HG03378 (cell line): ENCODE results near the gene FAM229A.

Experiments
- ATAC-seq: cut with Tn5 transposase; IDR thresholded peaks from one replicate; pipeline ENCODE4 v1.9.1; 2021; ENCODE audit warnings: mild to moderate bottlenecking, moderate library complexity; ENCODE audit not compliant: unreplicated experiment

The FAM229A gene

GRCh38 chr1:32332290-32333079, 29.8 kb downstream of the FAM229A start:
- ATAC-seq, result no peak

DNA sequence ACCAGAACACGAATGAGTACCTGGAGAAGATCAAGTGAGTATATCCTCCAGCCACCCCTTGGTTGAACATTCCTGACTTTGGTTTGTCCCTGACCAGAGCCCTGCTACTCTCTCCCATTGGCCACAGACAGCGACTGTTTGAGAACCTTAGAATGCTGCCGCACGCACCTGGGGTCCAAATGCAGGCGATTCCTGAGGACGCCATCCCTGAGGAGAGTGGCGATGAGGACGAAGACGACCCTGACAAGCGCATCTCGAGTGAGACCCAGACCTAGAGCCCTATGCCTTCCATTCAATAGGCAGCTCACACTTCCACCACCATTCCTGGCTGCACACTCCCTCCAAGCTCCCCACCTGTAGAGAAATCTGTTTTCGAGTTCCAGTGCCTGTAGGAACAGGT, 30.7 kb downstream of the FAM229A start:
- no peak for ATAC-seq

GRCh38 chr1:32330558-32331151, 31.6 kb downstream of the FAM229A start:
- ATAC-seq, result no peak

- no peak for ATAC-seq
Measured at GRCh38 chr1:32329931-32330466, 32.3 kb downstream of the FAM229A start.

DNA sequence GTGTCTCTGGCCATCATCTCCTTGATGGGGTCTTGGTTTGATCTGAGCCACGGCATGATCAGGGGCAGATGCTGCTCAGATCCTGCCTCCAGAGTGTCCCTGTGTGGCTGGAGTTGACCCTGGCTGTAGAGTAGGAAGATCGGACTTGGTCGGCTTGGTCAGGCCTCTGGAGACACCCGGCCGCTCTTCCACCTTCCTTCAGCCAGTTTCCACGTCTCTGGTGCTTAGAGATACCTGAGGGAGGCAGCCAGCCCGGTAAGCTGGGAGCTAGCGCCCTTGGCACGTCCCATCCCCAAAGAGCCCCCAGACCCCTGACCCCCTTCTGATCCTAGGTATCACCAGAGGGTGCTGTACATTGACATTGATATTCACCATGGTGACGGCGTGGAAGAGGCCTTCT, 35.1 kb downstream of the FAM229A start:
- no peak for ATAC-seq

DNA sequence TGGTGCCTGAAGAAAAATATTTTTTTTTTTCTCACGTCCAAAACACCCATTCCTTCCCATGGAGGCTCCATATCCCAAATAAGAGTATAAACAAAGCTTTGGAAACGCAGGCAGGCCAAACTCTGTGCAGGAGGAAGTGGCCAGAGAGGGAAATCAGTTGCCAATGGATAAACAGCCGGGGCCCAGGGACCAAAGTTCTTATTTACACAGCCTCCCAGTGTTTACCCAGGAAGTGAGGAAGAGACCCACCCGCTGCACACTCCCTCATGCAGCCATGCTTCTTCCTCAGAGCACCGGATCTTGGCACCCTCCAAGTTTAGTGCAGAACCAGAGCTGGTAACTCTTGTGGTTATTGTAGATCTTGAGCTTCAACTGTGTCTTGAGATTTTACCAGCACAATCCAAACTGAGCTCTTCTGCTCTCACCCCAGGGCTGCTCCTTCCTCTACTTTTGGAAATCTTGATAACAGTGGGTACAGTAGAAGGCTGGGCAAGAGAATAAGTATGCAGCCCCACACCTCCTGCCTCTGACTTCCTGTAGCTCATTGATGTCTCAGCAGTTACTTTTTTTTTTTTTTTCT, 40.5 kb downstream of the FAM229A start:
- no peak for ATAC-seq

- ATAC-seq, result no peak
Measured at GRCh38 chr1:32318127-32318869, 44.0 kb downstream of the FAM229A start.

- ATAC-seq, result no peak
Measured at GRCh38 chr1:32316903-32317277, 45.4 kb downstream of the FAM229A start.

DNA sequence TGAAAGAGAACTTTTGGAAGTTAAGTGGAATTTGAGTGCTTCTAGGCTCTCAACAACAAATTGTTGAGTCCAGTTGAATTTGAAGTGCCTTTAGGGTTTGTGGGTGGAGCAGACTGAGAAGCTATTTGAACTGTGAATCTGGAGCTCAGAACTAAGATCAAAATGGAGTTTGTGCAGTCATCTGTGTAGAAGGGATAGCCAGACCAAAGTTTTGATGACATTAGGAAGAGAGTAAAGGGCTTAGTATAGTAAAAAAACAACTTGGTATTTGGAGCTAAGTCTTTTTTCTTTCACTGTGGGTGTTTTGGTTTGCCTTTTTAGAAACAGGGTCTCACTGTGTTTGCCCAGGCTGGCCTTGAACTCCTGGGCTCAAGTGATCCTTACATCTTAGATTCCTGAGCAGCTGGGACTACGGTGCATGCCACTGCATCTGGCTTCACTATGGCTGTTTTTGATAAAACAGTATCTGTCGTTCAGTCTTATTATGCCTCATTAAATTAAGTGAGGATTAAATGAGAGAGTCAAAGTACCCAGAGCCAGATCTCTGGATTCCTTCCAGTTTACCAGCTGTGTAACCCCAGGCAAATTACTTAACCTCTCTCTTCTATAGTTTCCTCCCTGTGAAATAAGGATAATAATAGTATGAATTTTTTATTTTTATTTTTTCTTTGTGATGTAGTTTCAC, 50.4 kb downstream of the FAM229A start:
- no peak for ATAC-seq
